ENCODE data around the gene NUP107. TPM values are rescaled to one million over a fixed set of nuclear protein-coding genes. Genes with fewer than 3 reads are reported as not detected.

Gene NUP107
- total RNA-seq, 1 donor from 2014 or later = 51.4 TPM

DNA sequence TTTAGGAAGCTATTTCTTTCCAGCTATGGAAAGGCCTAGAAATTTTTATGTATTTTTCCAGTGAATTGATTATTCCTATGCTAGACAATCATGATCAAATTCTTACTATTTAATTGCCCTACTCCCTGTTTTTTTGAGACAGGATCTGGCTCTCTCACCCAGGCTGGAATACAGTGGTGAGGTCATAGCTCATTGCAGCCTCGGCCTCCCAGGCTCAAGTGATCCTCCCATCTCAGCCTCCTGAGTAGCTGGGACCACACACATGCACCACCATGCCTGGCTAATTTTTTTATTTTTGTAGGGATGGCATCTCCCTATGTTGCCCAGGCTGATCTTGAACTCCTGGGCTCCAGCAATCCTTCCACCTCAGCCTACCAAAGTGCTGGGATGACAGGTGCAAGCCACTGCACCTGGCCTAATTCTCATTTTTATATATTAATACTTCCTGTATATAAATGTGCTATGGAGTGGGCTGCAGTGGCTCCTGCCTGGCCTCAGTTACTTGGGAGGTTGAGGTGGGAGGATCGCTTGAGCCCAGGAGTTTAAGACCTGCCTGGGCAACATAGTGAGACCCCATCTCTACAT is 105.2 kb downstream of the NUP107 start:
- intact Hi-C loops (cut with DNase I) = no loop called here
- DNase-seq (ENCODE audit: low spot score) = no peak
- no peak for ATAC-seq

DNA sequence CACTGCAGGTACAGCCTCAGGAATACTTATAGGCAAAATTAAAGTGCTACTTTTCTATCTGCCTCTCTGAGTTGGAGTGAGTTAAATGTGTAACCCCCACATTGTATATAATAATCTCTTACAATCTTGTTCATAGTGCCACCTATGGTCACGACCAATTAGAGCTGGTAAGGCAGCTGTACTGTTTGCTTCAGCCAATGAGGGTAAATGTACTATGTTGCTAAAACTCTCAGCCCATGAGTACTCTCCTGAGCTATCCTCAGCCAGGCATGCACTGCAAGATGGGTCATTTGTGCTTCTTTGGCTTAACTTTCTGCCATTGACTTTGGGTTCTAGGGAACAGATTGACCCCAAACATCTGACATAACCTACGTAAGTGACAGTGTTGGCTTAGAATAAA is 106.2 kb downstream of the NUP107 start:
- DNase-seq (ENCODE audit: low spot score) (no peak), ATAC-seq (no peak)
- intact Hi-C loops (cut with DNase I) = no loop called here

DNA sequence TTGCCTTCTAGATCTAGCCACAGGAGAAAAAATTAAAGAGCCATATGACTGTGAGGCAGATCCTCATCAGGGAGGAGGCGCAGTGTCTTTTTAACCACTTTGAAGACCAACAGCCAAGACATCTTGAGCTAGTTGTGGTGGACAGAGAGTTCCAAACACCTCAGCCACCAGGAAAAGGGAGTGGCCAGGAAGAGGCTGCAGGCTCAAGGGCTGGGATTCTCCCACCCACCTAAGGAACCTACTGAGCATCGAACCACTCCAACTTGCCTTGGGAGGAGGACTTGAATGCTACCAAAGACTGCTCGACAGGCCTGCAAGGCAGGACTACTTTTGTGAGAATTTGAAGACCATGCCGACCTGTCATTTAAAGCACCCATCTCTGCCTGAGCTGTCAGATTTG is 106.7 kb downstream of the NUP107 start:
- DNase-seq (ENCODE audit: low spot score) (no peak), ATAC-seq (no peak)
- intact Hi-C loops (cut with DNase I) = no loop called here

DNA sequence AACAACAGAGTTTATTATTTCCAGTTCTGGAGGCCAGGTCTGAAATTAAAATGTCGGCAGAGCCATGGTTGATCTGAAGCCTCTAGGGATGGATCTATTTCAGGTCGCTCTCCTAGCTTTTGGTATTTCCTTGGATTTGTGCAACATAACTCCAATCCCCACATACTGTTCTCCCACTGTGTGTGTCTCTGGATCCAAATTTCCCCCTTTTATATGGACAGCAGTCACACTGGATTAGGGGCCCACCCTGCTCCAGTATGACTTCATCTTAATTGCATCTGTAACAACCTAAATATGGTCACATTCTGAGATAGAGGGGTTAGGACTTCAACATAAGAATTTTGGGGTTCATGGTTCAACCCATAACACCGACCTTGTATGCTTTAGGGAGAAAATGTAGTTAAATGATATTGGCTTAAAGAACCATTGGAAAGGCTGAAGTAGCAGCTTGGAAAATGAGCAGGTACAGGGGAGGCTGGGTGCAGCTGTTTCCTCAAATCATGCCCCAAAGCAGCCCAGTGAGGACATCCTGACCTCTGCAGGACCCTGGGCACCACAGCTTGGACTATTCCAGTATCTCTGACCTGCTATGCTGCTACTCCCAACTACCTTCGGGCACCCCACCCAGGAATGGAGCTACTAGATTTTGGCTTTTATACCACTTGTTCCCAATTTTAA is 107.3 kb downstream of the NUP107 start:
- intact Hi-C loops (cut with DNase I) = no loop called here
- no peak for ATAC-seq
- DNase-seq (ENCODE audit: low spot score) = no peak

DNA sequence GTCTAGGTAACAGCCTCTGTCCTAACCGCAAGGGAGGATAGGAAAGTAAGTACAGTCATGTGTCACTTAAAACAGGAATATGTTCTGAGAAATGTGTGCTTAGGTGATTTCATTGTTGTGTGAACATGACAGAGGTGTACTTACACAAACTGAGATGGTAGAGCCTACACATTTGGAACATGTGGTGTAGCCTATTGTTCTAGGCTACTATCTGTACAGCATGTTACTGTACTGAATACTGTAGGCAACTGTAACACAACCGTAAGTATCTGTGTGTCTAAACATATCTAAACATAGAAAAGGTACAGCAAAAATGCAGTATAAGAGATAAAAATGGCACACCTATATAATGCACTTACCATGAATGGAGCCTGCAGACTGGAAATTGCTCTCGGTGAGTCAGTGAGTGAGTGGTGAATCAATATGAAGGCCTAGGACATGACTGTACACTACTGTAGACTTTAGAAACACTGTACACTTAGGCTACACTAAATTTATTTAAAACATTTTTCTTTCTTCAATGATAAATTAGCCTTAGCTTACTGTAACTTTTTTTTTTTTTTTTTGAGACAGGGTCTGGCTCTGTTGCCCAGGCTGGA is 108.0 kb downstream of the NUP107 start:
- ATAC-seq = no peak
- intact Hi-C loops (cut with DNase I) = no loop called here
- no peak for DNase-seq (ENCODE audit: low spot score)

Other genes starting within 250 kb of the NUP107 start
- gene RAP1B, start 76.1 kb upstream of the NUP107 start, total RNA-seq = 172 TPM
- gene SLC35E3, start 59.2 kb downstream of the NUP107 start, total RNA-seq = 13.8 TPM
- 85.7 TPM for gene MDM2, start 121.2 kb downstream of the NUP107 start, total RNA-seq
- gene CPM, start 246.2 kb downstream of the NUP107 start, total RNA-seq = 32.5 TPM

All from sciatic nerve (tissue), 2 donors.